GM21529 (cell line): ENCODE measurements around the gene ZNF628.
"Not testable (repeated sequence)": the region's sequence is repeated elsewhere in the genome, so short reads cannot be mapped to it uniquely, and the experiment has no call there.

Experiments used
- ATAC-seq: cut with Tn5 transposase; IDR thresholded peaks from one replicate; pipeline ENCODE4 v1.9.1; 2021; ENCODE audit not compliant: unreplicated experiment

The ZNF628 gene

GRCh38 chr19:55495646-55496349, 19.4 kb downstream of the ZNF628 start:
- no peak for ATAC-seq

GRCh38 chr19:55496820-55497219, 20.4 kb downstream of the ZNF628 start:
- ATAC-seq = not testable (repeated sequence)

GRCh38 chr19:55497763-55498162, 21.3 kb downstream of the ZNF628 start:
- no peak for ATAC-seq

- ATAC-seq = no peak
These were observed 21.9 kb downstream of the ZNF628 start for GRCh38 chr19:55498246-55498840.

GRCh38 chr19:55500368-55500952, 24.0 kb downstream of the ZNF628 start:
- ATAC-seq = no peak

- no peak for ATAC-seq
These were observed 26.0 kb downstream of the ZNF628 start for GRCh38 chr19:55502197-55502952.

GRCh38 chr19:55503157-55503501, 26.7 kb downstream of the ZNF628 start:
- ATAC-seq = no peak

GRCh38 chr19:55503502-55504251, 27.3 kb downstream of the ZNF628 start:
- ATAC-seq = peak; percentile 89

GRCh38 chr19:55504252-55504603, 27.8 kb downstream of the ZNF628 start:
- ATAC-seq = no peak

- ATAC-seq = no peak
These were observed 28.6 kb downstream of the ZNF628 start for GRCh38 chr19:55504981-55505380.

GRCh38 chr19:55508120-55508519, 31.7 kb downstream of the ZNF628 start:
- no peak for ATAC-seq

- peak; percentile 100 for ATAC-seq
These were observed 40.6 kb downstream of the ZNF628 start for GRCh38 chr19:55516878-55517620.

- no peak for ATAC-seq
These were observed 43.3 kb downstream of the ZNF628 start for GRCh38 chr19:55519451-55520311.

- no peak for ATAC-seq
These were observed 44.4 kb downstream of the ZNF628 start for GRCh38 chr19:55520691-55521292.

GRCh38 chr19:55525289-55526101, 49.1 kb downstream of the ZNF628 start:
- no peak for ATAC-seq

GRCh38 chr19:55526216-55527196, 50.1 kb downstream of the ZNF628 start:
- no peak for ATAC-seq
